Measurements from ENCODE around the gene GNAI3.

DNA sequence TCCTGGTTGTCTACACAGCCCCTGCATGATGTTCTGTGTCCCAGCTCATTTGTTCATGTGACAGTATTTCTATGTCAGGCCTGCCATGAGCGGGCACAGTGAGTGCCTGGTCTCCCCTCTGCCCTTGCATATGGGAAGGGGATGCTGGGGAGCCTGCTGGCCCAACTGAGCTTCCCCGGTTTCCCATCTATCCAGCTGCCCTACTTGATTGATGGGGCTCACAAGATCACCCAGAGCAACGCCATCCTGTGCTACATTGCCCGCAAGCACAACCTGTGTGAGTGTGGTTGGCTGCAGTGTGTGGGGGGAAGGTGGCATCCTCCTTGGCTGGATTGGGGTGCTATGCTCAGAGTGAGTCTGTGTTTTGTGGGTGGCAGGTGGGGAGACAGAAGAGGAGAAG, 109.0 kb downstream of the GNAI3 start:
- TF ChIP-seq, protein P1, sequence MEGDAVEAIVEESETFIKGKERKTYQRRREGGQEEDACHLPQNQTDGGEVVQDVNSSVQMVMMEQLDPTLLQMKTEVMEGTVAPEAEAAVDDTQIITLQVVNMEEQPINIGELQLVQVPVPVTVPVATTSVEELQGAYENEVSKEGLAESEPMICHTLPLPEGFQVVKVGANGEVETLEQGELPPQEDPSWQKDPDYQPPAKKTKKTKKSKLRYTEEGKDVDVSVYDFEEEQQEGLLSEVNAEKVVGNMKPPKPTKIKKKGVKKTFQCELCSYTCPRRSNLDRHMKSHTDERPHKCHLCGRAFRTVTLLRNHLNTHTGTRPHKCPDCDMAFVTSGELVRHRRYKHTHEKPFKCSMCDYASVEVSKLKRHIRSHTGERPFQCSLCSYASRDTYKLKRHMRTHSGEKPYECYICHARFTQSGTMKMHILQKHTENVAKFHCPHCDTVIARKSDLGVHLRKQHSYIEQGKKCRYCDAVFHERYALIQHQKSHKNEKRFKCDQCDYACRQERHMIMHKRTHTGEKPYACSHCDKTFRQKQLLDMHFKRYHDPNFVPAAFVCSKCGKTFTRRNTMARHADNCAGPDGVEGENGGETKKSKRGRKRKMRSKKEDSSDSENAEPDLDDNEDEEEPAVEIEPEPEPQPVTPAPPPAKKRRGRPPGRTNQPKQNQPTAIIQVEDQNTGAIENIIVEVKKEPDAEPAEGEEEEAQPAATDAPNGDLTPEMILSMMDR (IDR thresholded peaks at IDR 0.05) = no peak
- TF ChIP-seq POLR2AphosphoS5 (IDR thresholded peaks at IDR 0.05) (no peak), POLR2A (IDR thresholded peaks at IDR 0.05) (no peak), EP300 (IDR thresholded peaks at IDR 0.05) (no peak)

All from upper lobe of left lung (tissue), 4 donors.